K562 (cell line): ENCODE measurements around the gene RPE. TPM values are rescaled to one million over a fixed set of nuclear protein-coding genes. Genes with fewer than 3 reads are reported as not detected.

Experiments
- CTCF ChIP-seq, 3 experiments: IDR thresholded peaks in 2 of 3; conservative IDR thresholded peaks in 1 of 3; 2 replicates each; pipeline ENCODE4 v1.5.1; 2011 to 2012; ENCODE audit warnings: low read length in 3 of 3, mild to moderate bottlenecking in 3 of 3, control low read depth in 2 of 3, improper control_type of control experiment in 1 of 3, inconsistent platforms in 1 of 3, low read depth in 1 of 3, mixed read lengths in 1 of 3, moderate library complexity in 1 of 3; ENCODE audit not compliant: insufficient read depth in 2 of 3
- RAD21 ChIP-seq, 2 experiments: fragments of 250-450 bp in 1 of 2; fragments of 450-650 bp in 1 of 2; sonication (Bioruptor Pico) in 1 of 2; formaldehyde crosslinking in 1 of 2; IDR thresholded peaks in 1 of 2; conservative IDR thresholded peaks in 1 of 2; 2 replicates each; pipeline versions ENCODE4 v1.4.0 to v1.8.0; 2020 to 2022; ENCODE audit warnings: mild to moderate bottlenecking in 2 of 2, moderate library complexity in 1 of 2
- SMC3 ChIP-seq: conservative IDR thresholded peaks from 2 replicates; pipeline ENCODE4 v1.6.1; 2011; ENCODE audit warnings: low read depth, low read length, improper control_type of control experiment; ENCODE audit not compliant: insufficient read depth
- STAT5B ChIP-seq: fragments of 250-450 bp; sonication (Bioruptor Pico); IDR thresholded peaks from 2 replicates; pipeline ENCODE4 v1.8.0; 2021; ENCODE audit warnings: mild to moderate bottlenecking, inconsistent platforms
- ZNF780A ChIP-seq: fragments of 250-450 bp; sonication (Bioruptor Pico); IDR thresholded peaks from 2 replicates; pipeline ENCODE4 v1.5.0; 2021; ENCODE audit warnings: mild to moderate bottlenecking
- polyA plus RNA-seq, 8 experiments: library from polyadenylated mRNA; depleted of rRNA in 4 of 8; stranded (reverse) in 5 of 8; unstranded in 3 of 8; fragments of >200 nt; fragmentation: Nextera tagmentation in 2 of 8; fragmentation: Illumina TruSeq in 1 of 8; extraction: Ambion mirVana in 2 of 8; extraction: Trizol in 1 of 8; gene quantifications; 2 replicates each; pipeline versions ENCODE4 v1.2.1 to v1.2.3, GENCODE V29; 2011 to 2014; ENCODE audit warnings: inconsistent platforms in 1 of 8, missing spikeins in 1 of 8
- total RNA-seq, 7 experiments: library from RNA; depleted of rRNA in 6 of 7; stranded (reverse); fragments of >200 nt in 6 of 7; fragmentation: Illumina TruSeq in 2 of 7; extraction: Trizol in 2 of 7; gene quantifications; 2 replicates each; pipeline versions ENCODE4 v1.2.1 to v1.2.3, GENCODE V29; 2011 to 2021; ENCODE audit warnings: low replicate concordance in 1 of 7
- TF ChIP-seq, protein P1 (sequence below), 2 experiments: fragments of 450-650 bp; IDR thresholded peaks; 2 replicates each; pipeline ENCODE4 v1.6.1; 2016; ENCODE audit warnings: mild to moderate bottlenecking in 2 of 2, borderline replicate concordance in 1 of 2, low read depth in 1 of 2, moderate library complexity in 1 of 2
- TF ChIP-seq, protein P2 (sequence below): fragments of 450-650 bp; formaldehyde crosslinking; IDR thresholded peaks from 2 replicates; pipeline ENCODE4 v1.4.0; 2022; ENCODE audit warnings: missing genetic modification characterization

RPE gene
- total and polyA plus RNA-seq, 9 of the 15 experiments (the other 6 are each of a cell fraction or from before 2014, with no cell fraction given), result 33.5 to 65.3 (median 50.4) TPM

DNA sequence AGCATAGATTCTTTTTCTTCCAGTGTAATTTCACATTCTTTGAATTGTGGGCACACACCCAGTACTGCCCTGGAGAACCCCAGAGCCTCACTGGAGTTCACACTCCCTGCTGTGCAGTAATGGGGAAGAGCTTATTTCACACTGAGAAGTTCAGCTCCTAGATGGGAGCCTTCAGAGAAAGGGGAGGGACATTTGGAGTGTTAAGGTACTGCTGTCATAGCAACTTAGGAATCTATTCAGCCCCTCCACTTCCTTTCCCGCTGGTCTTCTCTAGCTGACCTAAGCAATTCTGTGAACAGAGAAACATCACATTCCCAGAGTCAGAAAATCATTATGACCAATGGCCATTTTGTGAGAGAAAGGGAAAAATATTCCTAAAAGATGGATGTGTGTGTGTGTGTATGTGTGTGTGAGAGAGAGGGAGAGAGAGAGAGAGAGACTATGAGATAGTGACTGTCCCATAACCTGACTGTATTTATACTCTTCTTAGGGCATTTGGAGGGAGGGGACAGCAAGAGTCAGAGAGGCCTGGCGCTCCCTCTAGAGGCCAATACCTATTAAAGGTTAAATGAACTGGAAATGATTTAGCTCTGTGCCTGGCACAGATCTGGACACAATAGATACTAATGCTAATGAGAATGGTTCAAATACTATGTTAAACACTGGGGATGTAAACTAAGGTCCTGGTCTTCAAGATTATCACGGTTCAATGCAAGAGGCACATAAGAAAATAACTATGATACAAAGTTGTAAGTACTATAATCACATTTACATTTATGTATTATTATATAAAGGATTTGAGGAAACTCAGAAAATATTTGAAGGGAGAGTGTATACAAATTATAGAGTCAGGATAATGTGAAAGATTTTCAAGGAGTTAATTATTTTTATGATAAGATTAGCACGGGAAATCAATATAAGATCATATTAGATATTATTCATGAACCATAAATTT, 41.5 kb upstream of the RPE start (continued):
- TF ChIP-seq RAD21 (CRISPR knock-in tag; conservative IDR thresholded peaks at IDR 0.05 in 1 of 2, IDR thresholded peaks at IDR 0.05 in 1 of 2) (peak; percentile 22 to 60; a peak in 3 of 4 replicates), ZNF780A (CRISPR knock-in tag) (no peak), STAT5B (no peak), CTCF (IDR thresholded peaks at IDR 0.05 in 2 of 3, conservative IDR thresholded peaks at IDR 0.05 in 1 of 3; ENCODE audit: insufficient read depth in 2 of 3, low read depth in 1 of 3, low read length in 3 of 3) (peak; percentile 51 to 66 (median 60)), SMC3 (0 out of 2 replicates have a peak, but pooled peaks have one; percentile 36)
- TF ChIP-seq, protein P1, sequence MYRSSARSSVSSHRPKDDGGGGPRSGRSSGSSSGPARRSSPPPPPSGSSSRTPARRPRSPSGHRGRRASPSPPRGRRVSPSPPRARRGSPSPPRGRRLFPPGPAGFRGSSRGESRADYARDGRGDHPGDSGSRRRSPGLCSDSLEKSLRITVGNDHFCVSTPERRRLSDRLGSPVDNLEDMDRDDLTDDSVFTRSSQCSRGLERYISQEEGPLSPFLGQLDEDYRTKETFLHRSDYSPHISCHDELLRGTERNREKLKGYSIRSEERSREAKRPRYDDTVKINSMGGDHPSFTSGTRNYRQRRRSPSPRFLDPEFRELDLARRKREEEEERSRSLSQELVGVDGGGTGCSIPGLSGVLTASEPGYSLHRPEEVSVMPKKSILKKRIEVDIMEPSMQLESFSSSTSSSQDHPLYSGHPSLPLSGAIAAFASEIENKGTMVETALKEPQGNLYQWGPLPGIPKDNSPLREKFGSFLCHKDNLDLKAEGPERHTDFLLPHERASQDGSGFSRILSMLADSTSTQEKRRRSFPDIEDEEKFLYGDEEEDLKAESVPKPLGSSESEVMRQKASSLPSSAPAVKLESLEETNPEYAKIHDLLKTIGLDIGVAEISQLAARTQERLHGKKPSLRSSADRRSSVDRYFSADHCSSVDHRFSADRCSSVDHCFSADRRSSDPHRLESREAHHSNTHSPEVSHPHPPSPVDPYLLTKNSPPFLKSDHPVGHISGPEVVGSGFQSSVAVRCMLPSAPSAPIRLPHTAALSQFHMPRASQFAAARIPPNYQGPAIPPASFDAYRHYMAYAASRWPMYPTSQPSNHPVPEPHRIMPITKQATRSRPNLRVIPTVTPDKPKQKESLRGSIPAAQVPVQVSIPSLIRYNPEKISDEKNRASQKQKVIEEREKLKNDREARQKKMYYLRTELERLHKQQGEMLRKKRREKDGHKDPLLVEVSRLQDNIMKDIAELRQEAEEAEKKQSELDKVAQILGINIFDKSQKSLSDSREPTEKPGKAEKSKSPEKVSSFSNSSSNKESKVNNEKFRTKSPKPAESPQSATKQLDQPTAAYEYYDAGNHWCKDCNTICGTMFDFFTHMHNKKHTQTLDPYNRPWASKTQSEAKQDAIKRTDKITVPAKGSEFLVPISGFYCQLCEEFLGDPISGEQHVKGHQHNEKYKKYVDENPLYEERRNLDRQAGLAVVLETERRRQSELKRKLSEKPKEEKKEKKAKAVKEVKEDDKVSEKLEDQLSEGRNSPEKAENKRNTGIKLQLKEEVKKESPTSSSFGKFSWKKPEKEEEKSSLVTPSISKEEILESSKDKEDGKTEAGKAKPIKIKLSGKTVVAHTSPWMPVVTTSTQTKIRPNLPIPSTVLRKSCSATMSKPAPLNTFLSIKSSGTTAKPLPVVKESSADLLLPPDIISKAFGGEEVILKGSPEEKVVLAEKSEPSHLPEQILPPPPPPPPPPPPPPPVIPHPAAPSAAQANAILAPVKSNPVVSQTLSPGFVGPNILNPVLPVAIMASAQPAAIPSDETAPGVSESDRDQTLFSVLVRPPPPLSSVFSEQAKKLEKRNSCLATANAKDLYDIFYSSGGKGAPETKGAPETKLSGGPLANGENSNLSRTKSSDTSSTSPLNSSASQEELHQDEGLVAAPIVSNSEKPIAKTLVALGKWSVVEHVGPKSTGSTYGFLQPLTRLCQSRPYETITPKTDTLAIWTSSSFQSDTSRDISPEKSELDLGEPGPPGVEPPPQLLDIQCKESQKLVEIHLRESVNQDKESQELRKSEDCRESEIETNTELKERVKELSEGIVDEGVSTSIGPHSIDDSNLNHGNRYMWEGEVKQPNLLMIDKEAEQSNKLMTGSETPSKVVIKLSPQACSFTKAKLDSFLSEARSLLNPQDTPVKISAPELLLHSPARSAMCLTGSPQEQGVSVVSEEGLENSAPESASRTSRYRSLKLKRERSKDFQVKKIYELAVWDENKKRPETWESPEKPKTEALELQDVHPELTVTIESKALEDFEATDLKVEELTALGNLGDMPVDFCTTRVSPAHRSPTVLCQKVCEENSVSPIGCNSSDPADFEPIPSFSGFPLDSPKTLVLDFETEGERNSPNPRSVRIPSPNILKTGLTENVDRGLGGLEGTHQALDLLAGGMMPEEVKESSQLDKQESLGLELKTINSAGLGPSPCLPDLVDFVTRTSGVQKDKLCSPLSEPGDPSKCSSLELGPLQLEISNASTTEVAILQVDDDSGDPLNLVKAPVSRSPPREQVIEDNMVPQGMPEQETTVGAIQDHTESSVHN (IDR thresholded peaks at IDR 0.05; ENCODE audit: borderline replicate concordance in 1 of 2, low read depth in 1 of 2), result no peak
- TF ChIP-seq, protein P2, sequence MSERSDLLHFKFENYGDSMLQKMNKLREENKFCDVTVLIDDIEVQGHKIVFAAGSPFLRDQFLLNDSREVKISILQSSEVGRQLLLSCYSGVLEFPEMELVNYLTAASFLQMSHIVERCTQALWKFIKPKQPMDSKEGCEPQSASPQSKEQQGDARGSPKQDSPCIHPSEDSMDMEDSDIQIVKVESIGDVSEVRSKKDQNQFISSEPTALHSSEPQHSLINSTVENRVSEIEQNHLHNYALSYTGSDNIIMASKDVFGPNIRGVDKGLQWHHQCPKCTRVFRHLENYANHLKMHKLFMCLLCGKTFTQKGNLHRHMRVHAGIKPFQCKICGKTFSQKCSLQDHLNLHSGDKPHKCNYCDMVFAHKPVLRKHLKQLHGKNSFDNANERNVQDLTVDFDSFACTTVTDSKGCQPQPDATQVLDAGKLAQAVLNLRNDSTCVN (CRISPR knock-in tag), result no peak
- TF ChIP-seq, all 486 proteins: peak for 4
